Muscle of leg (tissue), 11 donors: ENCODE data around the gene ADCY5. TPM values are rescaled to one million over a fixed set of nuclear protein-coding genes. Genes with fewer than 3 reads are reported as not detected.

Experiments used
- DNase-seq: peaks from one replicate; pipeline ENCODE4 v3.0.0; 2013
- H3K27ac ChIP-seq: one replicate; pipeline ENCODE4 v1.5.1; 2013; ENCODE audit warnings: mild to moderate bottlenecking, low read length, control low read depth
- H3K27me3 ChIP-seq: one replicate; pipeline ENCODE4 v1.6.1; 2013; ENCODE audit warnings: low read length; ENCODE audit not compliant: control insufficient read depth, insufficient read depth
- H3K36me3 ChIP-seq: one replicate; pipeline ENCODE4 v1.6.1; 2013; ENCODE audit warnings: low read length; ENCODE audit not compliant: control insufficient read depth, insufficient read depth
- H3K4me1 ChIP-seq: one replicate; pipeline ENCODE4 v1.6.1; 2013; ENCODE audit warnings: low read length; ENCODE audit not compliant: control insufficient read depth, insufficient read depth
- H3K4me3 ChIP-seq: one replicate; pipeline ENCODE4 v1.5.1; 2013; ENCODE audit warnings: low read length, control low read depth
- H3K9me3 ChIP-seq: replicated peaks from 2 replicates; pipeline ENCODE4 v1.6.1; 2013; ENCODE audit warnings: low read depth, low read length; ENCODE audit not compliant: control insufficient read depth
- WGBS: methylation state at CpG from one replicate; pipeline ENCODE4 v1.1.5; 2013; ENCODE audit warnings: missing lambda C conversion rate; ENCODE audit not compliant: insufficient coverage; 5-methylcytosine and 5-hydroxymethylcytosine counted together
- polyA plus RNA-seq, 8 donors: library from polyadenylated mRNA; unstranded; fragments of 120-200 nt; gene quantifications; one replicate each; pipeline versions ENCODE4 v1.2.1 to v1.2.3, GENCODE V29; 2013; ENCODE audit warnings: inconsistent platforms in 1 of 8, low replicate concordance in 1 of 8; ENCODE audit not compliant: insufficient read length in 8 of 8, insufficient read depth in 1 of 8
- total RNA-seq: library from RNA; stranded (reverse); fragments of 120-200 nt; gene quantifications from one replicate; pipeline ENCODE4 v1.2.4, GENCODE V29; 2013

The ADCY5 gene
- total and polyA plus RNA-seq, 9 donors = 1.8 to 6.1 (median 4.4) TPM

DNA sequence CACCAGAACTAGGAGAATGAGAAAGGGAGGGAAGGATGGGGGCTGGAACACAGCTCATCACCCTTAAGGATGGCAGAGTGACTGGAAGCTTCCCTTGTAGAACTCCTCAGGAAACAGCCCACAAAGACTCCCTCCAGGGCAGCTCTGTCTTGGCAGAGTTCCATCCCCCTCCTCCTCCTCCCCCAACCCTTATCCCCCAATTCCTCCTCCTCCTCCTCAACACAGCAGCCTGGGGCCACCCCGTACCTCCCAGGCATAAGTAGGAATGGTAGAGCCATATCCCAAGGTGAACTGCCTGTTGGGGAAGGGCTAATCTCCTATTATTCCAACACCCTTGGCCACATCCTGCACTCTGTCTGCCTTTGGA, 38.8 kb downstream of the ADCY5 start:
- no peak for DNase-seq
- Histone ChIP-seq H3K9me3 (no peaks in the 10 kb centered on the region), H3K4me3 (no peak overlapping the region), H3K27ac (no peak overlapping the region), H3K27me3 (no peaks in the 10 kb centered on the region), H3K36me3 (no peaks in the 10 kb centered on the region), H3K4me1 (peaks cover 55% of the 10 kb centered on the region)
- no CpG with 5 or more reads among the region's 1 CpG for WGBS

DNA sequence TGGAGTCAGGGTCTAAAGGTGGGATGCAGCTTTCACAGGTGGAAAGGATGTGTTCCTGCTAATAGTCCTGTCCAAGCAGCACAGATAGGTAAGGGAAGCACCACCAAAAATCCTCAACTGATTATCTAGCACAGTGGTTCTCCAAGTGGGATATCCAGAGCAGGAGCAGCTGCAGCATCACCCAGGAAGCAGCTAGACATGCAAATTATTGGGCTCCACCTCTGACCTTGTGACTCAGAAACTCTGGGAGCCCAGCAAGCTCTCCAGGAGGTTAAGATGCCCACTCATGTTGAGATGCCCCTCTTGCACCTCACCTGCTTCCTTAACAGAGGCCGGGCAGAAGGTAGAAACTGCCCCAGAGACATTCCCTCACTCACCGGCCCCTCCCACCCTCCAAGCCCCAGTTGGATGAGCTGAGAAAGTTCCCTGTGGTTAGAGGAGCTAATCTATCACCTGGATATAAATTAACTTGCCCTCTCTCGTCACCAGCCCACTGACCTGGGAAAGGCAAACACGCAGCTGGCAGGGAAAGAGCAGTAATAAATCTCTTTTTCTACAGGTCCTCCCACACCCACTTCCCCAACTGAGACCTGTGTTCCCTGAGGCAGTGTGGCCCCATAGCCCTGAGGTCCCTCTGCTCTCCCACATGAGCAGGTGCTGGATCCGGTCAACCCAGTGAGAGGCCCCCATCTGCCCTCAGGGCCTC, 39.3 kb downstream of the ADCY5 start:
- Histone ChIP-seq H3K27ac (no peak overlapping the region), H3K36me3 (no peaks in the 10 kb centered on the region), H3K27me3 (no peaks in the 10 kb centered on the region), H3K4me1 (peaks cover 59% of the 10 kb centered on the region), H3K4me3 (no peak overlapping the region), H3K9me3 (no peaks in the 10 kb centered on the region)
- WGBS = 6% methylated on average over 2 of the region's 5 CpGs
- DNase-seq = no peak

DNA sequence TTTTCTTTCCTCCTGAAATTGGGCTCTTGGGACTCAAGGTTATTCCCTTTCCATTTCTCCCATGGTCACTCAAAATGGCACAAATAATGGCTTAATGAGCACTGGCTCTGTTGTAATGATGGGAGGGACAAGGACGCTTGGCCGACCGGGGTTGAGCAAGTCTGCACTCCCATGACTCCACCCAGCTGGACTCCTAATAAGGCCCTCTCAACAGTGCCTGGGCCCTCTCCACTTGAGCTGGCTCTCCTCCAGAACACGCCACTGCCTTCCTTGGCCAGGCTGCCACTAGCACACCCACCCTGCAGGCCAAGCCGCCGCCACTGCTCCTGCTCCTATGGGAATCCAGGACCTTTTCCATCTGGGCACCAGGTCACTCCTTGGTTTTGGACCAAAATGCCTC, 42.3 kb downstream of the ADCY5 start:
- WGBS = 65% methylated on average over 6 of the region's 6 CpGs
- H3K4me1 ChIP-seq = peaks cover 53% of the 10 kb centered on the region
- peak overlapping the region; percentile 57 for H3K27ac ChIP-seq
- no peaks in the 10 kb centered on the region for H3K36me3 ChIP-seq
- DNase-seq = peak; percentile 61
- H3K4me3 ChIP-seq = no peak overlapping the region
- peaks cover 2% of the 10 kb centered on the region for H3K27me3 ChIP-seq
- no peaks in the 10 kb centered on the region for H3K9me3 ChIP-seq

DNA sequence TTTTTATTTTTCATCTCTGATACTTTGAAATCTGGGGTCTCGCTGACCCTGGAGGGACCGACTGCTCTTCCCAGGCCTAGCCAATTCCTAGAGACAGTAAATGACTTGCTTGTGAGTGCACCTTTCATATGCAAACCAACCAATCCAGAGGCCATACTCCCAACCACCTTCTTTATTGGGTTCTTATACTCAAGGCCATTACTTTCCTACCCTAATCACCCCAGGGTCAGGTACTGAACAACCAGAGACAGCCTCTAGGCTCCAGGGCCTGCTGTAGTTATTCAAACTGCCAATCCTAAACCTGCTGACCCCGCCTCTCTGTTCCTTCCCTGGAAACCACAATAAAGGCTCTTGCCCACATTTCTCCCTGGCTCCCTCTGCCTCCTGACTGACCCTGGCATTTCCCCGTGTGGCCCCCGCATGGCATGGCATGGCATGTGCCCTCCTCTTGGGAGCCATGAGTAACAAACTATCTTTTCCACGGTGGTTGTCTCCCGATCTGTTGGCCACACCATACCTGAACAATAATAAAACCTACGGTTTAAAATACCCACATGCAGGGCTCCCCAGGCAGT, 42.9 kb downstream of the ADCY5 start:
- H3K36me3 ChIP-seq = no peaks in the 10 kb centered on the region
- WGBS = 86% methylated on average over 5 of the region's 8 CpGs
- H3K9me3 ChIP-seq = no peaks in the 10 kb centered on the region
- peaks cover 47% of the 10 kb centered on the region for H3K4me1 ChIP-seq
- no peak for DNase-seq
- peak overlapping the region; percentile 57 for H3K27ac ChIP-seq
- peaks cover 2% of the 10 kb centered on the region for H3K27me3 ChIP-seq
- no peak overlapping the region for H3K4me3 ChIP-seq

DNA sequence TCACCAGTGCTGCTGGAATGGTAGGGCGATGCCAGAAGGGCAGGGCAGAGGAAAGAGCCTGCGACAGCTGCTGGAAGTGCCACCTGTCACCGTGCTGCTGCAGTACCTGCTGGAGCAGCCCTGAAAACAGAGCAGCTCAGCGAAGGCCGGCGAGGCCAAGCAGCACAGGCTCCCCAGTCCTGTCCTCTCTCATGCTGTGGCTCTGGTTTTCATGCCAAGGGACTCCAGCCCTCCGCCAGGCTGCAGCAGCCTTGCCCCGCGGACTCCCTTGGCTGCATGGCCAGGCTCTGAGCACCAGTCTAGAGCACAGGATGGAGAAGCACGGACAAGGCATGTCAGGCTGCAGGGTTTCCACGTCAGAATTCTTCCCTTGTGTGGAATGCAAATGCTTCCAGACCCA, 43.9 kb downstream of the ADCY5 start:
- DNase-seq = no peak
- Histone ChIP-seq H3K4me3 (no peak overlapping the region), H3K36me3 (no peaks in the 10 kb centered on the region), H3K4me1 (peaks cover 45% of the 10 kb centered on the region), H3K9me3 (no peaks in the 10 kb centered on the region), H3K27ac (no peak overlapping the region), H3K27me3 (peaks cover 2% of the 10 kb centered on the region)
- WGBS = 81% methylated on average over 11 of the region's 11 CpGs

DNA sequence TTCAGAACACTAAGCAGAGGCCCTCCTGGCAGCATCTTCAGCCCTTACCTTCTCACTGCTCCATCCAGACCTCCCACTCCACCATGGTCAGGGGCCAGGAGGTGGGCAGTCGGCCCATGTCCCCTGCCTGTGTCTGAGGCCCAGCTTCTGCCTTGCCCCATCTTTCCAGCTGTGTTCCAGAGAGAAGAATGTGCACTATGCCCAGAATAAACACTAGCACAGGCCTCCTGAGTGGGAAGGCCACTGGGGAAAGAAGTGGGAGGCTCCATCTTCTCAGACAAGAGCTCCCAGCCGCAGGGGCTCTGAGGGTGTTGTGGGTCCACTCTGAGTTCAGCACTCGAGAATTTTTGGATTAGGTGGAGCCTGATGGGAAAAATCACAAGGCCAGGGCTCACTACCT, 44.5 kb downstream of the ADCY5 start:
- peaks cover 2% of the 10 kb centered on the region for H3K27me3 ChIP-seq
- no peak overlapping the region for H3K27ac ChIP-seq
- H3K4me3 ChIP-seq = no peak overlapping the region
- DNase-seq = no peak
- H3K4me1 ChIP-seq = peaks cover 39% of the 10 kb centered on the region
- H3K36me3 ChIP-seq = no peaks in the 10 kb centered on the region
- 33% methylated on average over 3 of the region's 3 CpGs for WGBS
- H3K9me3 ChIP-seq = no peaks in the 10 kb centered on the region

DNA sequence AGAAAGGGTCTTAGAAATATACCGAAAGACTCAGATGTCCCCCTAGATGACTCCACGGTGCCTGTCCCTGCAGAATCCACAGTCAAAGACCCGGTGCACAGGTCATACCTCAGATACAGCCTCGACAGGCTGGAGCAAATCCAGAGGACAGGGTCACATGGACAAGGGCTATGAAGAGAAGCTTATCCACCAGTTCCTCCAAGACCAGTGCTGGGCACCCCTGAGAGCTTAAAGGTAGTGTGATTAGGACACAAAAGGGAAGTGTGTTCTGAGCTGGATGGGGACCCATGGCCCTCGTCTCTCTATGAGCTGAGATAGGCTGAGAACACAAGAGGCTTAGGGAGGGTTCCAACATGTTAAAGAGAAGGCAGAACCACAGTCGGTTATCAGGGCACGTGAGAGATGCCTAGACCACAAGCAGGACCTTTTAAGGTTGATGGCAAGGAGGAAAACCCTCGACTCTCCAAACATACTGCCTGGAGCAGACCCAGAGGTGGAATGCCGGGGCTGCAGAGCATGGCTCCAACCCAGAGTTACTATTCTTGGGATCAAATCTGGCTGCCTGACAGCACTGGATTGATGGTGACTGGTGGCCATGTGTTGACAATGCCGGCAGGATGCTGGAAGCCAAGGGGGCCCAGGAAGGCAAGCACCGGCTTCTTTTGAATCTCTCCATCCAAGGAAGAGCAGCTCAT, 46.9 kb downstream of the ADCY5 start:
- Histone ChIP-seq H3K4me1 (peaks cover 45% of the 10 kb centered on the region), H3K27ac (peak overlapping the region; percentile 22)

DNA sequence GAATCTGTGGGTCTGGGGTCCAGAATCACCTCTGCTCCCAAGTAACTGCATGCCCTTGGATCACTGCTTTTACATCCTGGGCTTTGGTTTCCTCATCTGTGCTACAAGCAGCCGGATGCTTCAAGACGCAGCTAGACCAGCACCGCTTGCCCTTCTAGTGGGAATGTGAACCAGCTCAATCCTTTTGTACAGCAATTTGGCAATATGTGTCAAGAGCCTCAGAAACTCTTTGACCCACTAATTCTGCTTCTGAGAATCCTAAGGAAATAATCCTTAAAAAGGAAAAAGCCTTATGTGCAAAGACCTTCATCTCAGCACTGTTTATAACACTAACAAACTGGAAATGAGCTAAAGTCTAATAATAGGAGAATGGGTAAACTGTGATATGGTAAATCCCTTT, 48.7 kb downstream of the ADCY5 start:
- 100% methylated on average over 2 of the region's 3 CpGs for WGBS
- DNase-seq = no peak
- Histone ChIP-seq H3K36me3 (no peaks in the 10 kb centered on the region), H3K9me3 (no peaks in the 10 kb centered on the region), H3K4me3 (no peak overlapping the region), H3K27me3 (peaks cover 2% of the 10 kb centered on the region), H3K27ac (no peak overlapping the region), H3K4me1 (peaks cover 37% of the 10 kb centered on the region)

More for the DNA sequence above, 46.9 kb downstream of the ADCY5 start:
- no peaks in the 10 kb centered on the region for H3K36me3 ChIP-seq
- peaks cover 2% of the 10 kb centered on the region for H3K27me3 ChIP-seq
- no peaks in the 10 kb centered on the region for H3K9me3 ChIP-seq
- no peak overlapping the region for H3K4me3 ChIP-seq
- 85% methylated on average over 6 of the region's 11 CpGs for WGBS
- no peak for DNase-seq

DNA sequence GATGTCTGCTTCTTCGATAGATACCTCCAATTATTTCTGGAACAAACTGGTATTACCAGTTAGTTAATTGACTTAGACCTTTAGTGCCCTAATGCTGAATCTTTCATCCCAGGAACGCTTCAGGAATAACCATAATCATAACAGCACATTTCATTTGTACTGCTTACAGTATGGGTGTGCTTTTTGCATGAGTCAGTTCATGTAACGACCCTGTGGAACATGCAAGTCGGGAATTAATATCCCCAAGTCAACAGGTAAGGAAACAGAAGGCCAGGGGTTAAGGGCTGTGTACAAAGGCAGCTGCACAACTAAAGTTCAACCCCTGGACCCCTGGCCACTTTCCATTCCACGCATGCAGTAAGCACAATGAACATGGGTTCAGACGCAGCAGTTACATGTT, 49.2 kb downstream of the ADCY5 start:
- Histone ChIP-seq H3K27ac (no peak overlapping the region), H3K4me1 (peaks cover 32% of the 10 kb centered on the region)
- 71% methylated on average over 3 of the region's 6 CpGs for WGBS

DNA sequence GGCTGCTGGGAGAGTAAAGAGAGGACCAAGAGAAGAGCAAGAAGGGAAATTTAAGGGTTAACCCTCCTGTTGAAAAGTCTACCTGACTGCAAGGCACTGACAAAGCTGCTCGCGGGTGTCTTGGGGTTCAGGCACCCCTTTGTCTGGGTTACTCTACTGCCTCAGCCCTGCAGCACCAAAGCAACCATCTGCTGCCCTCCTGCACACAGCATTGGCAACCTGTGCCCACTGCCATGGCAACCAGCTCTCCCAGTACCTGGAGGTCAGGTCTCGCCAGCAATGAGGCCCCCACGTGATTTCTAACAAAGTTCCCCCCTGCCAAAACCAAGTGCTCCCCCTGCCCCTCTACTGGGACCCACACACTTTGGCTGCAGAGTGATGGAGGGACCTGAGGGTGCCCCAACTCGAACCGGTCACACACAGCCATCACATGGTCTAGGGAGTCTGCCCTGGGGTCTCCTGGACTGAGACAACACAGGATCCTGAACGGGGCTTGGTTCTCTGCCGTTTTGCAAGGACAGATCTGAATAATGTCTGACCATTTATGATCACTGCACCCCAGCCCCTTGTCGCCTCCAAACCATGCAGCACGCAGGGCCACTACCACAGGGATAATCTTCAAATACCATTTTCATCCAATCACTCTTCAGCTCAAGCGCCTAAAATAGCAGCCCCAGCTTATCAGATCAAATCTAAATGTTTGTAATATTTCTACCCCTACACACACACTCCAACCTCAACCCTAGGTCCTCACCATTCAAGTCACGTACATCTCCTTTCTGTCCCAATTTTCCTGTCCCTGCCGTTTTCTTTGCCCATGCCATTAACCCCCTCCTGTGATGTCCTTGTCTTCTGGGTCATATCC, 50.7 kb downstream of the ADCY5 start:
- no peaks in the 10 kb centered on the region for H3K9me3 ChIP-seq
- no peaks in the 10 kb centered on the region for H3K36me3 ChIP-seq
- peaks cover 2% of the 10 kb centered on the region for H3K27me3 ChIP-seq
- no peak overlapping the region for H3K4me3 ChIP-seq
- H3K27ac ChIP-seq = no peak overlapping the region
- H3K4me1 ChIP-seq = peaks cover 21% of the 10 kb centered on the region
- WGBS = 55% methylated on average over 10 of the region's 13 CpGs
- DNase-seq = no peak

More for the DNA sequence above, 49.2 kb downstream of the ADCY5 start:
- Histone ChIP-seq H3K9me3 (no peaks in the 10 kb centered on the region), H3K4me3 (no peak overlapping the region), H3K27me3 (peaks cover 2% of the 10 kb centered on the region), H3K36me3 (no peaks in the 10 kb centered on the region)
- no peak for DNase-seq
